Measurements from ENCODE around the gene MBTPS2. TPM values are rescaled to one million over a fixed set of nuclear protein-coding genes. Genes with fewer than 3 reads are reported as not detected.
"Not testable (repeated sequence)": the region's sequence is repeated elsewhere in the genome, so short reads cannot be mapped to it uniquely, and the experiment has no call there.

Gene MBTPS2
- total RNA-seq, 1 donor from 2014 or later, result 11.5 TPM

- ATAC-seq, result no peak
These were observed 16.6 kb downstream of the MBTPS2 start, which contains the start of gene YY2 for GRCh38 chrX:21855937-21856415. Gene YY2, plus strand, starts transcription at chrX:21855987. Its CDS starts 498 bp downstream, at chrX:21856485.

GRCh38 chrX:21856504-21856903 is 17.1 kb downstream of the MBTPS2 start:
- no peak for ATAC-seq
- no peak for DNase-seq (ENCODE audit: low spot score)

More at GRCh38 chrX:21855937-21856415, 16.6 kb downstream of the MBTPS2 start, which contains the start of gene YY2:
- DNase-seq (ENCODE audit: low spot score), result no peak

GRCh38 chrX:21863241-21863640 is 23.8 kb downstream of the MBTPS2 start:
- ATAC-seq (no peak), DNase-seq (ENCODE audit: low spot score) (no peak)

- no peak for DNase-seq (ENCODE audit: low spot score)
- no peak for ATAC-seq
These were observed 26.0 kb downstream of the MBTPS2 start for GRCh38 chrX:21865436-21865835.

GRCh38 chrX:21870494-21870893 is 31.1 kb downstream of the MBTPS2 start:
- DNase-seq (ENCODE audit: low spot score), result no peak
- ATAC-seq, result no peak

GRCh38 chrX:21873063-21873775 is 33.8 kb downstream of the MBTPS2 start:
- no peak for DNase-seq (ENCODE audit: low spot score)
- peak; percentile 81 for ATAC-seq

- not testable (repeated sequence) for ATAC-seq
These were observed 34.8 kb downstream of the MBTPS2 start for GRCh38 chrX:21874182-21874581.

GRCh38 chrX:21875013-21875412 is 35.6 kb downstream of the MBTPS2 start:
- DNase-seq (ENCODE audit: low spot score) (no peak), ATAC-seq (peak; percentile 75)

More at GRCh38 chrX:21874182-21874581, 34.8 kb downstream of the MBTPS2 start:
- DNase-seq (ENCODE audit: low spot score), result not testable (repeated sequence)

GRCh38 chrX:21881881-21882574 is 42.6 kb downstream of the MBTPS2 start:
- ATAC-seq, result no peak

GRCh38 chrX:21883258-21883657 is 43.8 kb downstream of the MBTPS2 start:
- ATAC-seq (peak; percentile 34), DNase-seq (ENCODE audit: low spot score) (no peak)

More at GRCh38 chrX:21881881-21882574, 42.6 kb downstream of the MBTPS2 start:
- DNase-seq (ENCODE audit: low spot score), result no peak

GRCh38 chrX:21885568-21885967 is 46.2 kb downstream of the MBTPS2 start:
- DNase-seq (ENCODE audit: low spot score) (no peak), ATAC-seq (no peak)

GRCh38 chrX:21905313-21905712 is 65.9 kb downstream of the MBTPS2 start:
- no peak for ATAC-seq

GRCh38 chrX:21905953-21906352 is 66.5 kb downstream of the MBTPS2 start:
- DNase-seq (ENCODE audit: low spot score) (no peak), ATAC-seq (no peak)

More at GRCh38 chrX:21905313-21905712, 65.9 kb downstream of the MBTPS2 start:
- no peak for DNase-seq (ENCODE audit: low spot score)

GRCh38 chrX:21907260-21907659 is 67.8 kb downstream of the MBTPS2 start:
- no peak for ATAC-seq
- DNase-seq (ENCODE audit: low spot score), result no peak

GRCh38 chrX:21911481-21911880 is 72.1 kb downstream of the MBTPS2 start:
- no peak for ATAC-seq
- no peak for DNase-seq (ENCODE audit: low spot score)

- no peak for ATAC-seq
- DNase-seq (ENCODE audit: low spot score), result no peak
These were observed 72.8 kb downstream of the MBTPS2 start for GRCh38 chrX:21912220-21912619.

- no peak for ATAC-seq
These were observed 73.6 kb downstream of the MBTPS2 start for GRCh38 chrX:21912989-21913388.

GRCh38 chrX:21926116-21926515 is 86.7 kb downstream of the MBTPS2 start:
- DNase-seq (ENCODE audit: low spot score) (no peak), ATAC-seq (peak; percentile 54)

More at GRCh38 chrX:21912989-21913388, 73.6 kb downstream of the MBTPS2 start:
- no peak for DNase-seq (ENCODE audit: low spot score)

- no peak for ATAC-seq
- no peak for DNase-seq (ENCODE audit: low spot score)
These were observed 87.3 kb downstream of the MBTPS2 start for GRCh38 chrX:21926527-21927278.

- ATAC-seq (no peak), DNase-seq (ENCODE audit: low spot score) (no peak)
These were observed 89.8 kb downstream of the MBTPS2 start for GRCh38 chrX:21929209-21929608.

GRCh38 chrX:21930986-21931385 is 91.6 kb downstream of the MBTPS2 start:
- ATAC-seq, result peak; percentile 75
- DNase-seq (ENCODE audit: low spot score), result no peak

All from left lobe of liver (tissue), 2 donors.